ENCODE data around the gene PPP1R8.

PPP1R8 gene

DNA sequence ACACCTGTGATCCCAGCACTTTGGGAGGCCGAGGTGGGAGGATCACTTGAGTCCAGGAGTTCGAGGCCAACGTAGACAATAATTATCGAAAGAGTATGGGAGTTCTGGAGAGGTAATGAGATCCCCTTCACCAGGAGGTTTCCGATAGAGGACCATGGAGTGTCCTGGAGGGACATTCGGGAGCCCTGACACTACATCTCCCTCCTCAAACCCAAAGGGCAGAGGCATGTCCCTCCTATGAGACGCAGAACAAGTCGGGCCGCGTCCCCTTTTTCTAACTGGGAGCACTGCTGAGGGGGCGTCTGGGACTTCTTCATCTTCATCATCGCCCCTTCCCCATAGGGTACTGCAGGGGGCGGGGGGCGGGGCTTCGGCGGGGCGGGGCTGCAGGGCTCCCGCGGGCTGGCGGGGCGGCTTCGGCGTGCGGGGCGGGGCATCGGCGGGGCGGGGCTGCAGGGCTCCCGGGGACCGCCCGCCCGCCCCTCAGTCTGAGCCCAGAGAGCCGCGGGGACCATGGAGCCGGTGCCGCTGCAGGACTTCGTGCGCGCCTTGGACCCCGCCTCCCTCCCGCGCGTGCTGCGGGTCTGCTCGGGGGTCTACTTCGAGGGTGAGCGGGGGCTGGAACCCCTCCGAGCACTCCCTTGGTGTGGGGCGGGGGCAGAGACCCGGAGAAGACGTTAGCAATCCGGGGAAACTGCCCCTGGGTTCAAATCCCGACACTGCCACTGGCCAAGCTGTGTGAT lies 41.6 kb downstream of the PPP1R8 start, which contains the start of gene THEMIS2:
Gene THEMIS2, plus strand, starts transcription at position 486 of the 743 bp plus-strand sequence. Its CDS starts 28 bp downstream, at position 514.
- DNase-seq (ENCODE audit: low spot score), result no peak

DNA sequence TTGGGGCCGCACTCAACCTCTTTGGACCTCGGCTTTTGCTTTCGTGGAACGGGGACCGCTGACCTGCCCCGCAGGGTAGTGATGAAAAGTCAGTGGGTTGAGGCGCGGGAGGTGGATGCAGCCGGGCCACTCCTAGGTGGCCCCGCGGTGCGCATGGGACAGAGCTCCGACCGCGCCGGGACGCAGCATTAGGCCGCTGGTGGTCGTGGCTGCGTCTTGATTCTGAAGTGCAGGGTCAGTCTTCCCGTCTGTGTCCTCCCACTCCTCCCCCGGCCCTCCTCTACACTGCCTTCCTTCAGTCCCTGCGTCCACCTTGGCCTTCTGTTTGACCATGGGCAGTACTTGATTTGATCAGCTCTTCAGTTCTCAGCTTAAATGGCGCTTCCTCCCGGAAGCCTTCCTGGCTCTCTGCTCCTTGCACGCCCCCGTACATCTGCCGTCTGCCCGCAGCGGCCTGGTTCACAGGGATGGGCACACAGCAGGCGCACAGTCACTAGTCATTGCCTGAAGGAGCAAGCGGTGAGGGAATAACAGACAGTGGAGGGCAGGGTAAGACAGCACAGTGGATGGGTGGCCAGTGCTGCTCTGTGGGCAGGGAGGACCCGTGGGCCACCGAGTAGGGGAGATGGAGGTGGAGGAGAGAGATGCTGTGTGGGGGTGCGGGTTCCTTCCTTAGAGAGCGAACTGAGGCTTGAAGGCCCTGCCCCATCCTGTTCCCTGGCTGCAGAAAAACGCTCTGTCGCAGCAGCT lies 42.4 kb downstream of the PPP1R8 start:
- DNase-seq (ENCODE audit: low spot score), result no peak

DNA sequence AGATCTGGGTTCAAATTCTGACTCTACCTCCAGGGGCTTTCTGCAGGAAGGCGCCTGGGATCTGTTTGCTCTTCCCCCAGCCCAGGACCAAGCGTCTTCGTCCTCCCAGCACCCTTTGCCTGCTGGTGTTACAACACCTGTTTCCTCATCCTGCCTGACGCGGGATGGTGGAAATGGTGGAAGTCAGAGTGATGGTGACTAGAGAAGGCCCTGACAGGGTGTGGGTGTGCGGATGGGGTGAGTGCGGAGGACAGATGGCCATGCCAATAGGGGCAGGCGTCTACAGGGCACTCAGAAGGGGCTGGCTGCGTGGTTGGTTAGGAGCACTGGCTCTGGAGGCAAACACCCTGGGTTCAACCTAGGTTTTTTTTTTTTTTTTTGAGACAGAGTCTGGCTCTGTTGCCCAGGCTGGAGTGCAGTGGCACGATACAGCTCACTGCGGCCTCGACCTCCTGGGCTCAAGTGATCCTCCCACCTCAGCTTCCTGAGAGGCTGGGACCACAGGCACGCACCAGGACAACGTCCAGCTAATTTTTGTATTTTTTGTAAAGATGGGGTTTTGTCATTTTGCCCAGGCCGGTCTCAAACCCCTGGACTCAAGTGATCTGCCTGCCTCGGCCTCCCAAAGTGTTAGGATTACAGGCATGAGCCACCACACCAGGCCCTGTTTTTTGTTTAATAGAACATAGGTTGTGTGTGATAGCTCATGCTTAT lies 43.2 kb downstream of the PPP1R8 start:
- no peak for DNase-seq (ENCODE audit: low spot score)

DNA sequence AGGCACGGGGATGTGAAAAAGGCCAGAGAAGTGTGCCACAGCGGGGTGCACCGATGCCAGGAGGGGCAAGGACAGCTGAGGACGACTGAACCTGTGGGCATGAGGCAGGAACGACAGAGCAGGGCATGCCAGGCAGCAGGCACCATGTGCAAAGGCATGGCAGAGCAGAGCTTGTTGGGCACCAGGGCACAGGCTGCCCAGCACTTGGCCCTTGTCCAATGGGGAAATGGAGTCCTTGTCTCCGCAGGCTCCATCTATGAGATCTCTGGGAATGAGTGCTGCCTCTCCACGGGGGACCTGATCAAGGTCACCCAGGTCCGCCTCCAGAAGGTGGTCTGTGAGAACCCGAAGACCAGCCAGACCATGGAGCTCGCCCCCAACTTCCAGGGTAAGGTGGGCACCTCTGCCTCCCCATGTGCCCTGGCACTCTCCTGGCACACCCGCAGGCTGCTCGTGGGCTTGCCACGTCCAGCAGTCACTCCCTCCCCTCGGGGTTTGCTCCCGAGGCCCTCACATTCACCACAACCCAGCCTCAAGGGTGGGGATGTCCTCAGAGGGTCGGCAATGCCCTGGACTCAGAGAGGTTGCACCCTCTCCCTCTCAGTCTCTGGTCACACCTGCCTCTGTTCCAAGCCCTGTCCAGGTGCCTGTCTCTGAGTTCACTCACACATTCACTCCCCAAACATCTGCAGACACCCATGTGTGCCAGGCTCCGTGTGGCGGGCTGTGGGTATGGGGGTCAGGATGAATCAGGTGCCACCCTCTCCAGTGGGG lies 45.9 kb downstream of the PPP1R8 start:
- DNase-seq (ENCODE audit: low spot score), result no peak

DNA sequence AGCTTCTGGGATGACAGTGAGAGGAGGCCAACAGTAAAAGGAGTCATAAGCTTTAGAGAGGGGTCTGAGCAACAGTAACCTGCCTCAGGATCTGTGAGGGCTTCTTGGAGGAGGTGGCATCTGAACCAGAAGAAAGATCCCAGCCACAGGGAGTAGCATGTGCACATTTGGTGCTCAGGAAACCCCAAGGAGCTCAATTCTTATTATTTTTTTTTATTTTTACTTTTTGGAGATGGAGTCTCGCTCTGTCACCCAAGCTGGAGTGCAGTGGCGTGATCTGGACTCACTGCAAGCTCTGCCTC lies 46.5 kb downstream of the PPP1R8 start:
- no peak for DNase-seq (ENCODE audit: low spot score)

DNA sequence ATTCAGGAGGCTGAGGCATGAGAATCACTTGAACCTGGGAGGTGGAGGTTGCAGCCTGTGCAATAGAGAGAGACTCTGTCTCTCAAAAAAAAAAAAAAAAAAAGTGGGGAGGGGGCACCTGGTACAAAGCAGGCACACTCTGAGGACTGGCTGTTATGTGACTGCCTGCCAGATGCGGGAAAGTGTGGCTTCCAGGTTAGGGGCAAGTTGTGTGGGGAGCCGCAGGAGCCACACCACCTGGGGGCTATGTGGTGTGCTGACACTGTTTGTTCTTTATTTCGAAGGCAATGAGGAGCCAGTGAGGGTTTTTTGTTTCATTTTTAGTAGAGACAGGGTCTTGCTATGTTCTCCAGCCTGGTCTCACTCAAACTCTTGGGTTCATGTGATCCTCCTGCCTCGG lies 47.5 kb downstream of the PPP1R8 start:
- DNase-seq (ENCODE audit: low spot score), result no peak

DNA sequence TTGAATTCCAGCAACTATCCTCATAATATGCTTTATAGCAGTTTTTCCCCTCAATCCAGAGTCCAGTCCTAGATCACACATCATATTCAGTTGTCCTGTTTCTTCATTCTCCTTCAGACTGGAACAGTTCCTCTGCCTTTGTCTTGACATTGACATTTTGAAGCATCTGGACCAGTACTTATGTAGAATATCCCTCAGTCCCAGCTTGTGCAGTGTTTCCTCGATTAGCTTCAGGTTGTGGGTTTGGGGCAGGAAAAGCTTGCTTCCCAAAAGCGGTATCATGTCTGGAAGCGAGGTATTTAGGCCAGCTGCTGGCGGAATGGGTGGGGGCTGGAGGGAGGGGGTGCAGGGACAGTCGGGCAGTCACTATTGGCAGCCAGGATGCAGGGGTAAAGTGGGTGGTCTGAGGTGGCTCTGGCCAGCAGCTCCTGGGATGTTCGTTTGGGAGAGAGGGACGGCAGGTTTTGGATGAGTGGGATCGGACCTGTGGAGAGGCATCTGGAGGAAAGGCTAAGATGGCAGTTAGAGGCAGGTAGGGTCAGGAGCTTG lies 48.3 kb downstream of the PPP1R8 start:
- no peak for DNase-seq (ENCODE audit: low spot score)

DNA sequence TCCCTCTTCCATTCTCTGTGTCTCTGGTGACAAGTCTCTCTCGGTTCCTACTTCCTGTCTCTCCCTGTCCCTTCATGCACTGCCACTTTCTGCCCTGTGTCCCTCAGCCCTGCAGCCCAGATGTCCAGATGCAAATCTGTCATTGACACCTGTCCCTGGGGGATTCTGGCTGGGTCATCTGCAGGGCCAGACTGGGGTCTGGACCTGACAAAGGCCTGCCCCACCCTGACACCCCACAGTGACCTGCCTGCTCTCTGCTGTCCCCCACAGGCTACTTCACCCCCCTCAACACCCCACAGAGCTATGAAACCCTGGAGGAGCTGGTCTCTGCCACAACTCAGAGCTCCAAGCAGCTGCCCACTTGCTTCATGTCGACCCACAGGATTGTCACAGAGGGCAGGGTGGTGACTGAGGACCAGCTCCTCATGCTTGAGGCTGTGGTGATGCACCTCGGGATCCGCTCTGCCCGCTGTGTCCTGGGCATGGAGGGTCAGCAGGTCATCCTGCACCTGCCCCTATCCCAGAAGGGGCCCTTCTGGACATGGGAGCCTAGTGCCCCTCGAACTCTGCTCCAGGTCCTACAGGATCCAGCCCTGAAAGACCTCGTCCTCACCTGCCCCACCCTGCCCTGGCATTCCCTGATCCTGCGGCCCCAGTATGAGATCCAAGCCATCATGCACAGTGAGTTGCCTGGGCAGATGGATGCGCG lies 48.9 kb downstream of the PPP1R8 start:
- no peak for DNase-seq (ENCODE audit: low spot score)

DNA sequence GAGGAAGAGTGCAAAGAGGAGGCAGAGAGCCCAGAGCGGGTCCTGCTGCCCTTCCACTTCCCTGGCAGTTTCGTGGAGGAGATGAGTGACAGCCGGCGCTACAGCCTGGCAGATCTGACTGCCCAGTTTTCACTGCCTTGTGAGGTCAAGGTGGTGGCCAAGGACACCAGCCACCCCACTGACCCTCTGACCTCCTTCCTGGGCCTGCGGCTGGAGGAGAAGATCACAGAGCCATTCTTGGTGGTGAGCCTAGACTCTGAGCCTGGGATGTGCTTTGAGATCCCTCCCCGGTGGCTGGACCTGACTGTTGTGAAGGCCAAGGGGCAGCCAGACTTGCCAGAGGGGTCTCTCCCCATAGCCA lies 51.9 kb downstream of the PPP1R8 start:
- DNase-seq (ENCODE audit: low spot score), result no peak

DNA sequence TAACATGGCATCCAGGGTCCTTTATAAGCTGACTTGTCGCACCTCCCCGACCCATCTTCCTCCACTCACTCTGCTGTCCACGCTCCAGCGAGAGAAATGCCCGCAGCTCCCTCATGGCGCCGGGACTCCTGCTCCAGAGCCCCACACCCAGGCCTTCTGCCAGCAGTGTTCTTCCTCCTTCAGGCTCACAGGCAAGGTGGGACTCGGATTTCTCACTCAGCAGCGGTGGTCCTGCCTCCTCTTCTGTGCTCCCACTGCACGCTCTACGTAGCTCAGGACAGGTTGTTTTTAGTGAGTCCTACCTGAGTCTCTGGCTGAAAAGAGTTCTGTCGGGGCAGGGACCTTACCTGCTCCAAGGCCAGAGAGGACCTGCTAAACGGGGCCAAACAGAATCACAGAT lies 53.0 kb downstream of the PPP1R8 start:
- DNase-seq (ENCODE audit: low spot score), result no peak

DNA sequence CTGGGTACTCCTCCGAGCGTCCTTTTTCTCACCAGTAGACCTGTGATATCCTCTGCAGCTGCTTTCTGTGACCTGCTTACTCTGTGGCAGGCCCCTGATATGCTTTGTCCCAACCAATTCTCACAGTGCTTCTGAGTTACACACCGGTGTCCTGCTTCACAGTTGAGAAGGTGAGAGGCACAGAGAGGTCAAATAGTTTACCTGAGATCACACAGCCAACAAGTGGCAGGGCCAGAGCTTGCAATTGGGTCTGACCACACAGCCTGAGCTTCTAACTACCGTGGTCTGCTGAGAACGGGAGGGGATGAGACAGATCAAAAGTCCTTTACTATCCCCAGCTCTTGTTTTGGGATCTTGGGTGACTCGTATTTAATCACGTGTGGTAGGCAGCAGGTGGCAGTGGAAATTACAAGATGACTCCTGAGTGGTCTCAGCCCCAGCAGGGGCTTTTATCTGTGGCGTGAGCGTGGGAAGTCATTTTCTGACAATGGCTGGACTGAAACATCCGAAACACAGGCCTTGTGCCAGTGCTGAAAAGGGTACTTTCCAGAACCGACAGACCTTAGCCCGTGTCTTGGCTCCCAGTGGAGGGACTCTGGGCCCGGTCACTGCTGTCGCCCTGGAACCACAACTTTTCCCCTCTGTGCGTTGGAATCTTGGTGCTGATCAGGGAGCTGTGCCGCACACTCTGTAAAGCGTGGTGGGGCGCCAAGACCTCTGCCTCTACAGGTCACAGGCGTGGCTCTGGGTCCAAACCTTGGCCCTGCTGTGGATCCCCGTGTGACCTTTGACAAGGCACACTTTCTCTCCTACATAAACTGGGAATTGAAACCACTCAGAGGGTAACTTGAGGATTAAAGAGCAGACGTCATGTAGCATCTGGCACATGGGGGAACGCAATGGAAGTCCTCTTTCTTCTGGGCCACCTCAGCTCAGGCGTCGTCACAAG lies 53.7 kb downstream of the PPP1R8 start:
- DNase-seq (ENCODE audit: low spot score), result no peak

DNA sequence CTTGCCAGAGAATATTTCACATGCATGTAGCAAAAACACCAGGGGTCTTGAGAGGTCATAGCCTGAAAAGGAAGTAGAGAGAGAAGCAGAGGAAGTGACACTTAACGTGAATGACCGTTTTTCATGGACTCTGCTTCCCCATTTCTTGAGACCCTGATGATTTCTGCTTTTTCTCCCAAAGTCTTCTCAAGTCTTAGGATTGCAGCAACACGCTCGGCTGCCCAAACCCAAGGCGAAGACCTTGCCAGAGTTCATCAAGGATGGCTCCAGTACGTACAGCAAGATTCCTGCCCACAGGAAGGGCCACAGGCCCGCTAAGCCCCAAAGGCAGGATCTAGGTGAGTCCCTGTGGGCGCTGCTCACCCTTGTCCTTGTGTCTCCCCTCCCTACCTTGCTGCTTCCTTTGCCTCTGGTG lies 54.5 kb downstream of the PPP1R8 start:
- no peak for DNase-seq (ENCODE audit: low spot score)

DNA sequence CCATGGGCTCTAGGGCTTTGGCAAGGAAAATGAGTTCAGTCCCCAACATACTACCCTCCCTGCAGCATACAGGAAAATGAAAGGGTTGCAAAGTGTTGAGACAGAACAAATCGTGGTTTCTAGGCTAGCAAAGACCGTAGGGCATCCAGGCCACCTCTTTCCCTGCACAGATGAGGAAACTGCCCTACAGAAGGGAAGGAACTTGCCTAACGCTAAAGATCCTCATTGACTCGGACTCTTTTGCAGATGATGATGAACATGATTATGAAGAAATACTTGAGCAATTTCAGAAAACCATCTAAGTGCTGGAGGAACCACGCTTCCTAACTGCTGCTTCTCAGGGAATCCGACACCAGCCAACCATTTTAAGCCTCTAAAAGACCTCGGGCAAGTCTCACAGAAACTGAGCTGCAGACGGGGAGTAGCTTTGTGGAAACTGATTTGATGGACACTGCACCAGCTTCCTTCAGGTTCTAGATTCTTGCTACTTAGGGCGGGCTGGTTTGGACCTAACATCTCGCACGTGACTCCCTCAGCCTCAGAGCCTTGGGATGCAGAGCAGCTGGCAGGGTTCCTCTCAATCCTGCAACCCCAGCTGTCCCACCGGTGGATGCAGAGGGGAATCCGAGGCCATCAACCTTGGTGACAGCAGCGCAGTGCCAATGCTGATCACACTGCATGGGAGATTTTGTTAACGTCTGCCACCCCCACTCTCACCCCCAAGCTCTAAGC lies 55.2 kb downstream of the PPP1R8 start:
- no peak for DNase-seq (ENCODE audit: low spot score)

DNA sequence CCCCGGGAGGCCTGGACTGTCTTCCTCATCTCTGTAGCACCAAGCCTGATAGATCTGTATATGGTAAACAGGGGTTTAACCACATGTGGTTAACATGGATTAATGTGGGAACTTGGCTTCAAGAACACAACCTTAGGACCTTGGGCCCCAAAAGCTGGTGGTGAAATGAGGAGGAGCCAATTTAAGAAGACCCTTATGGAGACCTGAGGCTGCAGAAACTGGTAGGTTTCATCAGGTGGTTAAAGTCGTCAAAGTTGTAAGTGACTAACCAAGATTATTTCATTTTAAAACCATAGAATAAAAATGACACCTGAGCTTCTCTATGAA lies 55.7 kb downstream of the PPP1R8 start:
- DNase-seq (ENCODE audit: low spot score), result no peak

DNA sequence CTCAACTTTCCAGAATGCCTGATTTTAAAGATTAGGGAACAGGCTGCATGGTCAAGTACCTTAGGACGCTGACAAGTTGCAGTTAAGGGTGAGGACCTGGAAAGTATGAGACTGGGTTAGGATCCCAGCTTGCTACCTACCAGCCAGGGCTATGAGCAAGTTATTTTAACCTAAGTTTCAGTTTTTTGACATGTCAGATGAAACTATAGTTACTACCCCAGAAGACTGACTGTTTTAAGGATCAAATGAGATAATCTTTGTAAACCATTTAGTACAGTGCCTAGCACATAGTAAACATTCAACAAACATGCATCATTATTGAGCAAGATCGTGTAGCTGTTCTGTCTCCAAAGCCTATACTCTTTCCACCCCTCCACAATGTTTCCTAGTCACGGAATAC lies 56.2 kb downstream of the PPP1R8 start:
- DNase-seq (ENCODE audit: low spot score), result no peak

DNA sequence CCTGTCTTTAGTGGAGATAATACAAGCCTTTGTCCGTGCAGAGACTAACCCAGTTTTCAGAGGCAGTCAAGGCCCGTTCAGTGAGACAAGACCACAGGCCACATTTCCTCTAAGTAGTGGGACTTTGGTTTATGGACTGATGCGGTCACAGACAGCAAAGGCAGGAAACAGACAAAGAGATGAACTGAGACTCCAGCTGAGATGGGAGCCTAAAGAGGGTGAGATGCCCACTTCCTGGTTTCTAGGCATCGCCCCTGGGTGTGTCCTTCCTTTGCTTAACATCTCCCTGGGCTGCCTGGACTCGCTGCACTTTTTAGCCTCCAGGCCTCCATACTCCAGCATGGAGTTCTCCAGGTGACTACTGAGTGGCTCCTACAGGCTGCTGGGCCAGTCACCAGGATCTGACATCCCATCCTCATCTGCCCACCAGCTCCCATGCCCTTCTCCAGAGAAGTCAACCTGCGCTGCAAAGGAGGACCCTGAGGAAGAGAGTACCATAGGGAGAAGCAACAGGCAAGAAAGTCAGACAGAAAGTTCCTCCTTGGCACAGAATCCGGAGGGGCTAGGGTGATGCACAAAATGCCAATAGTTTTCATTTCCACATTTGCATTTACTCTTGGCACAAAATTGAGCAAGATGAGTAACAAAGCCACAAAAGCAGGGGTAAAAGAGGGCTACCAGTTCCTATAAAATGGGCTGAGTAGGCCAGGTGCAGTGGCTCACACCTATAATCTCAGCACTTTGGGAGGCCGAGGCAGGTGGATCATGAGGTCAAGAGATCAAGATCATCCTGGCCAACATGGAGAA lies 56.8 kb downstream of the PPP1R8 start:
- no peak for DNase-seq (ENCODE audit: low spot score)

DNA sequence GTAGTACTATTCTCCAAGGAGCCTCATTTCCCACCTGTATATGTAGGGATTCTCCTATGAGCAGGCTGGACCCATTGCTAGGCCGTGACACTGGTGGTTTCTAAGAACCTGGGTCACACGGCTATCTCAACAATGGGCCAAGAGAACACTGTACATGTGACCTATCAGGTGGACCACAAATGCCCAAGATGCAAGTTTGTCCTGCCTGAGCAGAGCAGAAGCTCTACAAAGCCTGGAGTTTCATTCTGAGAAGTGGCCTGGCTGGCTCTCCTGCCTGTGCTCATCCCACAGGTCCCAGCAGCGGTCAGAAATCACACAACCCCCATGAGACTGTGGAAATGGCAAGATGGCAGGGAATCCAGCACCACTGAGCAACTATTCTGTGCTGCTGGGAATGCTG lies 58.9 kb downstream of the PPP1R8 start:
- DNase-seq (ENCODE audit: low spot score), result no peak

DNA sequence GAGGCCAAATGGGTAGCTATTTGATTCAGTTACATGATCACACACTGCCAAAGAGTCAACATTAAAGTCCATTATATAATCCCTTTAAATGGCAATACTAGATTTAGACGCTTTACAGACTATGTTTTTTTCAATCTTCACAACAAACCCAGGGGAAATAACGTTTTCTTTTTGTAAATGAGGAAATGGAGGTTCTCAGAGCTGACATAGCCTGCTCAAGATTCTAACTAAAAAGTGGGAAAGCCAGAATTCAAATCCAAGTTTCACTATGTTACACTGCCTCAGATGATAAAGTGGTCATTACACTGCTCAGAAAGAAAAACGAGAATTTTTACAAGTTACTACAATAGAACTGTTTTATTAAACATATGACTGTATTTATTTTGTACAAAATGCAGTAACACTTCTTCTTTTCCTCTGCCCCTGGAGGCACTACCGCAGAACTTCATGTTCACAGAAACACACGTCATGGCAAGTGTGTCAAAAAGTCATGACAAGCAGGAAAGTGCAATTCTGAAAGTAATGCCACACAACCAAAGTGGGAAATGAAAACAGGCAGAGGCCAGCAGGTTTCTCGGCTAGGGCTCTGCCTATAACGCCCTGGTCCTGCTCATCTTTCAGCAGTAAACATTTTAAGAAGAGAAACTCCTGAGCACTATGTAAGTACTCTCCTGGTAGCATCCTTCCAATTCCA lies 60.8 kb downstream of the PPP1R8 start:
- no peak for DNase-seq (ENCODE audit: low spot score)
